Upper lobe of left lung (tissue), 6 donors: ENCODE measurements around the gene DLEU7. TPM values are rescaled to one million over a fixed set of nuclear protein-coding genes. Genes with fewer than 3 reads are reported as not detected.

Experiments used
- ATAC-seq, 2 donors: fragments of 200-7000 bp; cut with Tn5 transposase; one replicate each; pipeline ENCODE4 v1.9.1; 2022; ENCODE audit warnings: mild to moderate bottlenecking in 2 of 2, moderate library complexity in 2 of 2; ENCODE audit not compliant: low FRiP score in 2 of 2
- DNase-seq, 2 donors: peaks; one replicate each; pipeline ENCODE4 v3.0.0-alpha.2; 2019 to 2020
- H3K27ac ChIP-seq, 4 donors: fragments of 200-600 bp; sonication (generic); one replicate each; pipeline ENCODE4 v1.5.1; 2016 to 2019
- H3K27me3 ChIP-seq, 4 donors: fragments of 200-600 bp; sonication (generic); one replicate each; pipeline ENCODE4 v1.5.1; 2017 to 2019
- H3K36me3 ChIP-seq, 4 donors: fragments of 200-600 bp; sonication (generic); one replicate each; pipeline ENCODE4 v1.5.1; 2016 to 2019
- H3K4me1 ChIP-seq, 4 donors: fragments of 200-600 bp; sonication (generic); one replicate each; pipeline ENCODE4 v1.5.1; 2018 to 2019
- H3K4me3 ChIP-seq, 4 donors: fragments of 200-600 bp; sonication (generic); one replicate each; pipeline ENCODE4 v1.5.1; 2017 to 2019; ENCODE audit warnings: mild to moderate bottlenecking in 2 of 4, moderate library complexity in 1 of 4
- H3K9me3 ChIP-seq, 4 donors: fragments of 200-600 bp; sonication (generic); one replicate each; pipeline ENCODE4 v1.5.1; 2018 to 2019
- CTCF ChIP-seq, 6 experiments: fragments of 450-650 bp in 4 of 6; fragments of 200-600 bp in 2 of 6; sonication (generic) in 2 of 6; IDR thresholded peaks; one replicate each; pipeline ENCODE4 v1.5.1; 2016 to 2019; ENCODE audit warnings: antibody characterized with exemption in 6 of 6
- EP300 ChIP-seq, 4 donors: sonication (generic); formaldehyde crosslinking; IDR thresholded peaks; one replicate each; pipeline ENCODE4 v1.5.1; 2017; ENCODE audit warnings: antibody characterized with exemption in 4 of 4, control low read depth in 2 of 4
- POLR2A ChIP-seq, 4 donors: fragments of 450-650 bp; IDR thresholded peaks; one replicate each; pipeline ENCODE4 v1.5.1; 2016 to 2017; ENCODE audit warnings: antibody characterized with exemption in 4 of 4, mild to moderate bottlenecking in 2 of 4
- POLR2AphosphoS5 ChIP-seq, 2 donors: sonication (generic); formaldehyde crosslinking; IDR thresholded peaks; one replicate each; pipeline ENCODE4 v1.5.1; 2017; ENCODE audit warnings: antibody characterized with exemption in 2 of 2
- WGBS, 2 donors: methylation state at CpG; one replicate each; pipeline ENCODE4 v1.1.5; 2017 to 2018; 5-methylcytosine and 5-hydroxymethylcytosine counted together
- total RNA-seq, 6 donors: library from RNA; depleted of rRNA in 4 of 6; stranded (reverse); fragments of >200 nt in 4 of 6; gene quantifications; one replicate each; pipeline versions ENCODE4 v1.1.0 to v1.2.1, GENCODE V29; 2016 to 2021
- donor health status: DM: no; HTN: no; CAD: no; lungs with moderate emphysema.
- donor health status: DM: no; HTN: yes; CAD: no; lungs with severe emphysema.

The DLEU7 gene
- total RNA-seq, 6 donors from 2014 or later: 0.39 to 3.0 (median 0.77) TPM; not detected in 1

GRCh38 chr13:50840284-50840683 lies 3.2 kb downstream of the DLEU7 start:
- Histone ChIP-seq H3K36me3 (no peaks in the 10 kb centered on the region), H3K4me3 (no peak overlapping the region), H3K27me3 (peaks cover 0 to 10% (median 8%) of the 10 kb centered on the region in 4 donors), H3K27ac (no peak overlapping the region), H3K4me1 (peaks cover 6 to 11% (median 7%) of the 10 kb centered on the region in 4 donors), H3K9me3 (no peaks in the 10 kb centered on the region)
- DNase-seq: no peak
- WGBS, 2 donors: 84 to 93% methylated on average over 3 of the region's 3 CpGs
- no peak for TF ChIP-seq CTCF (IDR thresholded peaks at IDR 0.05)
- ATAC-seq: no peak

GRCh38 chr13:50839828-50840227 lies 3.7 kb downstream of the DLEU7 start:
- peaks cover 6 to 11% (median 7%) of the 10 kb centered on the region in 4 donors for H3K4me1 ChIP-seq
- no peak for ATAC-seq
- H3K4me3 ChIP-seq: no peak overlapping the region
- H3K9me3 ChIP-seq: no peaks in the 10 kb centered on the region
- no peak for DNase-seq
- no peak overlapping the region for H3K27ac ChIP-seq
- H3K36me3 ChIP-seq: no peaks in the 10 kb centered on the region
- peaks cover 0 to 10% (median 8%) of the 10 kb centered on the region in 4 donors for H3K27me3 ChIP-seq
- TF ChIP-seq EP300 (IDR thresholded peaks at IDR 0.05): no peak
- TF ChIP-seq CTCF (IDR thresholded peaks at IDR 0.05): no peak
- no peak for TF ChIP-seq POLR2A (IDR thresholded peaks at IDR 0.05)
- no peak for TF ChIP-seq POLR2AphosphoS5 (IDR thresholded peaks at IDR 0.05)
- WGBS, 2 donors: 91 to 97% methylated on average over 4 of the region's 4 CpGs

GRCh38 chr13:50838701-50839100 lies 4.8 kb downstream of the DLEU7 start:
- no peak overlapping the region for H3K4me3 ChIP-seq
- no peak for ATAC-seq
- peaks cover 6 to 9% (median 7%) of the 10 kb centered on the region in 4 donors for H3K4me1 ChIP-seq
- H3K27ac ChIP-seq: no peak overlapping the region
- H3K27me3 ChIP-seq: peaks cover 0 to 10% (median 8%) of the 10 kb centered on the region in 4 donors
- TF ChIP-seq CTCF (IDR thresholded peaks at IDR 0.05): no peak
- TF ChIP-seq POLR2A (IDR thresholded peaks at IDR 0.05): no peak
- TF ChIP-seq POLR2AphosphoS5 (IDR thresholded peaks at IDR 0.05): no peak
- TF ChIP-seq EP300 (IDR thresholded peaks at IDR 0.05): no peak
- no peaks in the 10 kb centered on the region for H3K36me3 ChIP-seq
- WGBS, 2 donors: 85 to 91% methylated on average over 8 of the region's 8 CpGs
- no peaks in the 10 kb centered on the region for H3K9me3 ChIP-seq
- peak in 1 of 2 donors; percentile 13 for DNase-seq

- H3K4me3 ChIP-seq: no peak overlapping the region
- ATAC-seq (no peak), DNase-seq (no peak)
- peaks cover 1 to 3% (median 2%) of the 10 kb centered on the region in 4 donors for H3K4me1 ChIP-seq
- WGBS, 2 donors: 96% methylated on average over 5 of the region's 5 CpGs
- H3K27me3 ChIP-seq: peaks cover 0 to 4% (median 3%) of the 10 kb centered on the region in 4 donors
- H3K36me3 ChIP-seq: no peaks in the 10 kb centered on the region
- no peak overlapping the region for H3K27ac ChIP-seq
- TF ChIP-seq CTCF (IDR thresholded peaks at IDR 0.05): no peak
- no peak for TF ChIP-seq POLR2A (IDR thresholded peaks at IDR 0.05)
- TF ChIP-seq POLR2AphosphoS5 (IDR thresholded peaks at IDR 0.05): no peak
- no peak for TF ChIP-seq EP300 (IDR thresholded peaks at IDR 0.05)
- no peaks in the 10 kb centered on the region for H3K9me3 ChIP-seq
These were observed 5.5 kb downstream of the DLEU7 start for GRCh38 chr13:50838031-50838430.

GRCh38 chr13:50831512-50831911 lies 12.0 kb downstream of the DLEU7 start:
- TF ChIP-seq CTCF (IDR thresholded peaks at IDR 0.05) (no peak), EP300 (IDR thresholded peaks at IDR 0.05) (no peak), POLR2AphosphoS5 (IDR thresholded peaks at IDR 0.05) (no peak), POLR2A (IDR thresholded peaks at IDR 0.05) (no peak)
- H3K4me3 ChIP-seq: no peak overlapping the region
- no peaks in the 10 kb centered on the region for H3K4me1 ChIP-seq
- DNase-seq (no peak), ATAC-seq (no peak)
- H3K36me3 ChIP-seq: no peaks in the 10 kb centered on the region
- H3K9me3 ChIP-seq: no peaks in the 10 kb centered on the region
- no peaks in the 10 kb centered on the region for H3K27me3 ChIP-seq
- no peak overlapping the region for H3K27ac ChIP-seq
- 90 to 91% methylated on average over 4 of the region's 4 CpGs for WGBS, 2 donors
